ENCODE measurements around the gene OGT.

DNA sequence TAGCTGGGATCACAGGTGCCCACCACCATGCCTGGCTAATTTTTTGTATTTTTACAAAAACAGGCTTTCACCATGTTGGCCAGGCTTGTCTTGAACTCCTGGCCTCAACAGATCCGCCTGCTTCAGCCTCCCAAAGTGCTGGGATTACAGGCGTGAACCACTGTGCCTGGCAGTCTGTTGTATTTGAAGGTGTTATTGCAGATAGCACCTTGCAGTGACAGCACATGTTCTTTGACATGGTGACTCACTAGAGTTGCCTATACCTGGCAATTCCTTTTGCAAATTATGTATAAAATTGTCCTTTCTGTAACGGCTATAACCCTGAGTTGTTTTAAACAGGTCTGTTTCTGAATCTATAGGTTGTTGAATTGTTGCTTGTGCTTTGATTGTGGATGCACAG is 7.9 kb downstream of the OGT start:
- TF ChIP-seq, protein P1, sequence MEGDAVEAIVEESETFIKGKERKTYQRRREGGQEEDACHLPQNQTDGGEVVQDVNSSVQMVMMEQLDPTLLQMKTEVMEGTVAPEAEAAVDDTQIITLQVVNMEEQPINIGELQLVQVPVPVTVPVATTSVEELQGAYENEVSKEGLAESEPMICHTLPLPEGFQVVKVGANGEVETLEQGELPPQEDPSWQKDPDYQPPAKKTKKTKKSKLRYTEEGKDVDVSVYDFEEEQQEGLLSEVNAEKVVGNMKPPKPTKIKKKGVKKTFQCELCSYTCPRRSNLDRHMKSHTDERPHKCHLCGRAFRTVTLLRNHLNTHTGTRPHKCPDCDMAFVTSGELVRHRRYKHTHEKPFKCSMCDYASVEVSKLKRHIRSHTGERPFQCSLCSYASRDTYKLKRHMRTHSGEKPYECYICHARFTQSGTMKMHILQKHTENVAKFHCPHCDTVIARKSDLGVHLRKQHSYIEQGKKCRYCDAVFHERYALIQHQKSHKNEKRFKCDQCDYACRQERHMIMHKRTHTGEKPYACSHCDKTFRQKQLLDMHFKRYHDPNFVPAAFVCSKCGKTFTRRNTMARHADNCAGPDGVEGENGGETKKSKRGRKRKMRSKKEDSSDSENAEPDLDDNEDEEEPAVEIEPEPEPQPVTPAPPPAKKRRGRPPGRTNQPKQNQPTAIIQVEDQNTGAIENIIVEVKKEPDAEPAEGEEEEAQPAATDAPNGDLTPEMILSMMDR (IDR thresholded peaks at IDR 0.05) = no peak
- no peak for TF ChIP-seq POLR2A (IDR thresholded peaks at IDR 0.05)
